ENCODE results near the gene ANKFN1. TPM values are rescaled to one million over a fixed set of nuclear protein-coding genes. Genes with fewer than 3 reads are reported as not detected.

ANKFN1 gene
- polyA plus RNA-seq, 3 donors = not detected

DNA sequence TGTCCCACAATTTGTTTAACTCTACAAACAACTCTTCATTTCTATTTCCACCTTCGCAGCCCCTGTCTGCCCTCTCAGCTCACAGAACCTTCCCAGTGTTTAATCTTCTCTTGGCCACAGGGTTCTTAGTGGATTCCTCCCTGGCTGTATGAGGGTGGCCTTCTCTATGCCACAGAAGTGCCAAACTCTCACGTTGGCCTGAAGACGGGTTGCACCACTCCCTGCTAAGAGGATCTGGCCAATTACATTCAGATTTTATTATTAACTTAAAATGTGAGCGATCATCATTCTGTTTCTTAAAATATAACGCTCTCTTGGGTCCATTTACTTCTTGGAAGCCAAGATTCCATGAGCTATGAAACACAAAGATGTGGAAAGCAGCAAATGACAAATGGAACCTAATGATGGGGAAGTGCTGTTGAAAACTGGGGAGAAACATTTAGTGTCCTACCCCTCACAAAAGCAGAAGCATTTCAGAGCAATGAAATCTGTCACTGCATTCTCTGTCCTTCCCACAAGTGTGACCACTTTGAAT, 348.9 kb downstream of the ANKFN1 start:
- H3K27ac ChIP-seq (ENCODE audit: low read depth in 1 of 2, low read length in 2 of 2) = no peak overlapping the region
- H3K36me3 ChIP-seq (replicated peaks in 1 of 2; ENCODE audit: control insufficient read depth in 1 of 2, insufficient read depth in 2 of 2, low read length in 2 of 2) = no peaks in the 10 kb centered on the region
- no peaks in the 10 kb centered on the region for H3K4me1 ChIP-seq (ENCODE audit: control insufficient read depth in 1 of 2, insufficient read depth in 2 of 2, low read length in 2 of 2)
- Mint-ChIP-seq H3K4me1 (no peaks in the 10 kb centered on the region), H3K27ac (no peak overlapping the region), H3K9me3 (no peaks in the 10 kb centered on the region), H3K4me3 (no peak overlapping the region), H3K36me3 (no peaks in the 10 kb centered on the region), H3K27me3 (ENCODE audit: low read depth in 3 of 3) (peaks cover 0 to 3% (median 0%) of the 10 kb centered on the region in 3 donors)
- H3K79me2 ChIP-seq (ENCODE audit: insufficient read depth, low read length) = no peaks in the 10 kb centered on the region
- no peak overlapping the region for H3K4me2 ChIP-seq (replicated peaks; ENCODE audit: extremely low read depth, low read length, poor library complexity, severe bottlenecking)
- H4K20me1 ChIP-seq (ENCODE audit: insufficient read depth, low read length) = no peaks in the 10 kb centered on the region
- intact Hi-C loops (cut with micrococcal nuclease) = no loop called here
- H3K27me3 ChIP-seq (ENCODE audit: control insufficient read depth in 2 of 2, insufficient read depth in 2 of 2, low read length in 2 of 2) = no peaks in the 10 kb centered on the region
- no peak overlapping the region for H3K4me3 ChIP-seq (replicated peaks in 1 of 3; ENCODE audit: low read depth in 2 of 3, low read length in 3 of 3)
- no peaks in the 10 kb centered on the region for H3K9me3 ChIP-seq (replicated peaks in 1 of 2; ENCODE audit: control insufficient read depth in 1 of 2, insufficient read depth in 1 of 2, low read length in 2 of 2)
- no peak for DNase-seq
- TF ChIP-seq, protein P1, sequence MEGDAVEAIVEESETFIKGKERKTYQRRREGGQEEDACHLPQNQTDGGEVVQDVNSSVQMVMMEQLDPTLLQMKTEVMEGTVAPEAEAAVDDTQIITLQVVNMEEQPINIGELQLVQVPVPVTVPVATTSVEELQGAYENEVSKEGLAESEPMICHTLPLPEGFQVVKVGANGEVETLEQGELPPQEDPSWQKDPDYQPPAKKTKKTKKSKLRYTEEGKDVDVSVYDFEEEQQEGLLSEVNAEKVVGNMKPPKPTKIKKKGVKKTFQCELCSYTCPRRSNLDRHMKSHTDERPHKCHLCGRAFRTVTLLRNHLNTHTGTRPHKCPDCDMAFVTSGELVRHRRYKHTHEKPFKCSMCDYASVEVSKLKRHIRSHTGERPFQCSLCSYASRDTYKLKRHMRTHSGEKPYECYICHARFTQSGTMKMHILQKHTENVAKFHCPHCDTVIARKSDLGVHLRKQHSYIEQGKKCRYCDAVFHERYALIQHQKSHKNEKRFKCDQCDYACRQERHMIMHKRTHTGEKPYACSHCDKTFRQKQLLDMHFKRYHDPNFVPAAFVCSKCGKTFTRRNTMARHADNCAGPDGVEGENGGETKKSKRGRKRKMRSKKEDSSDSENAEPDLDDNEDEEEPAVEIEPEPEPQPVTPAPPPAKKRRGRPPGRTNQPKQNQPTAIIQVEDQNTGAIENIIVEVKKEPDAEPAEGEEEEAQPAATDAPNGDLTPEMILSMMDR (IDR thresholded peaks at IDR 0.05) = no peak
- no peak overlapping the region for H2AFZ ChIP-seq (ENCODE audit: insufficient read depth, low read depth, low read length, poor library complexity, severe bottlenecking)
- WGBS (ENCODE audit: insufficient coverage) = 89% methylated on average over 3 of the region's 5 CpGs
- no peak overlapping the region for H3K9ac ChIP-seq (ENCODE audit: insufficient read depth, low read length, poor library complexity, severe bottlenecking)

DNA sequence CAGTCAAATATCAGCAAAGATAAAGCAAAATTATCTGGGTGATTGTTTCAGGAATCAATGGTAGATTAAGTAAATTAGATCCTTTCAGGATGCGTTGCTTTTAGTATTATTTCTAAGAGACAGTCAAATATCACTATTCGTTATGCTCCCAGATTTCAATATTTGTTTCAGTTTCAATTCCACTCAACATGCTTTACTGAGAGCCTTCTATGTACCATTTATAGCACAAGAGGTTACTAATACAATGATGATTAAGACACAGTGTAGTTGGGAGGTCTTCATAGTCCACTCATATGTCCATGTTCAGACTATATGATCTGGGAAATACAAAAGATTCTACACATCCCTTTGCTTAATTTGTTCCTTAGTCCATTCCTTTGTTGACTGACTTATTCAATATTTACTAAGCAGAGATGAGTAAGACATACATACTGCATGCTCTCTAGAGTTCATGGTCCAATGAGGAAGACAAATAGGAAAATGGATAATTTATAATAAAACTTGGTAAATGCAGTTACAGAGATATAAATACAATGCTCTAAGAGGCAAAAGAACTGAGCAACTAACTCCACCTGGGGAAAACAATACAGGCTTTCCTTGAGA, 352.0 kb downstream of the ANKFN1 start:
- Histone ChIP-seq H3K4me3 (replicated peaks in 1 of 3; ENCODE audit: low read depth in 2 of 3, low read length in 3 of 3) (no peak overlapping the region), H4K20me1 (ENCODE audit: insufficient read depth, low read length) (no peaks in the 10 kb centered on the region), H2AFZ (ENCODE audit: insufficient read depth, low read depth, low read length, poor library complexity, severe bottlenecking) (no peak overlapping the region), H3K4me2 (replicated peaks; ENCODE audit: extremely low read depth, low read length, poor library complexity, severe bottlenecking) (no peak overlapping the region), H3K27ac (ENCODE audit: low read depth in 1 of 2, low read length in 2 of 2) (no peak overlapping the region), H3K9me3 (replicated peaks in 1 of 2; ENCODE audit: control insufficient read depth in 1 of 2, insufficient read depth in 1 of 2, low read length in 2 of 2) (no peaks in the 10 kb centered on the region), H3K4me1 (ENCODE audit: control insufficient read depth in 1 of 2, insufficient read depth in 2 of 2, low read length in 2 of 2) (no peaks in the 10 kb centered on the region), H3K79me2 (ENCODE audit: insufficient read depth, low read length) (no peaks in the 10 kb centered on the region), H3K9ac (ENCODE audit: insufficient read depth, low read length, poor library complexity, severe bottlenecking) (no peak overlapping the region), H3K27me3 (ENCODE audit: control insufficient read depth in 2 of 2, insufficient read depth in 2 of 2, low read length in 2 of 2) (no peaks in the 10 kb centered on the region), H3K36me3 (replicated peaks in 1 of 2; ENCODE audit: control insufficient read depth in 1 of 2, insufficient read depth in 2 of 2, low read length in 2 of 2) (no peaks in the 10 kb centered on the region)
- intact Hi-C loops (cut with micrococcal nuclease) = no loop called here
- no CpG with 5 or more reads among the region's 2 CpGs for WGBS (ENCODE audit: insufficient coverage)
- no peak for DNase-seq
- Mint-ChIP-seq H3K9me3 (no peaks in the 10 kb centered on the region), H3K27ac (no peak overlapping the region), H3K4me1 (no peaks in the 10 kb centered on the region), H3K27me3 (ENCODE audit: low read depth in 3 of 3) (peaks cover 0 to 3% (median 0%) of the 10 kb centered on the region in 3 donors), H3K36me3 (no peaks in the 10 kb centered on the region), H3K4me3 (no peak overlapping the region)
- TF ChIP-seq, protein P1 (IDR thresholded peaks at IDR 0.05) = no peak
